ENCODE results near the gene HSD3B7. TPM values are rescaled to one million over a fixed set of nuclear protein-coding genes. Genes with fewer than 3 reads are reported as not detected.

The HSD3B7 gene
- total RNA-seq, 1 donor: 45.6 TPM

DNA sequence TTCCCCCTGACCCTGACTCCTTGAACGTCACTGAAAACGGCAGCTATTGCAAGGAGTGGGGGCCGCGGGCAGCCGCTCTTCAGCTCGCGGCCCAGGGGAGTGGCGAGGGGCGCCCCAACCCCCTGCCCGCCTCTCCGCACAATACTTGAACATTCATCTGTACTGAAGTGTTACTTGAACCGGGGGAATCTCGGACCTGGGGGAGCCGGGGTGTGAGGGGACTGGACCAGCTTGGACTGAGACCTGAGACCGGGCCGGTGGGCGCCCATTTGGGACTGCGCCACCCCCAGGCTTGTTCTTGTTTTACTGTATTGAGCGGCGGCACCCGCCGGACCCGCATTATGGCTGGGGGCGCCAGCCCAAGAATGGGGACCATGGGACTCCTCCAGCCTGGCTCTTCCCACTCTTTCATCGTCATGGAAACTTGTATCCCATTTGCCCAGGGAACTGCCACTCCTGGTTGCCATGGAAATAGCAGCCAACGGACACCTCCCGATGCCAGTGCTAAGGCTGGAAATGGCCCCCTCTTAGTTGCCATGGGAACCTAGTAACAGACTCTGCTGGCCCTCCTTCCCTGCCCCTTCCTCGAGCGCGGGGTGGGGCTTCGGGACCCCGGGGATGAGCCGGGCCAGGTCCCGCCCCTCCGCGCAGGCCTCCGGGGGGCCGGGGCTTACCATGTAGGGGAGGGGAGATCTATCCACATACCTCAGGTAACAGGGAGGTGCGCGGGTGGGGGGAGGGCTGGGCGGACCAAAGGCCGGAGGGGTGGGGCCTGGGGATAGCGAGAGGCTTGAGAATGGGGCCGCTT is 36.9 kb upstream of the HSD3B7 start:
- DNase-seq (ENCODE audit: insufficient read length, low spot score, missing footprints): peak; percentile 99
- Histone ChIP-seq H3K4me3 (ENCODE audit: insufficient read depth, low read length) (peak overlapping the region; percentile 86), H2AFZ (ENCODE audit: low read length) (no peak overlapping the region), H3K27me3 (ENCODE audit: insufficient read depth, low read length) (no peaks in the 10 kb centered on the region), H3K4me1 (ENCODE audit: insufficient read depth, low read length) (peaks cover 23% of the 10 kb centered on the region), H3K4me2 (ENCODE audit: insufficient read depth, low read length) (peak overlapping the region; percentile 92), H4K20me1 (ENCODE audit: insufficient read depth, low read length) (peaks cover 14% of the 10 kb centered on the region), H3K79me2 (ENCODE audit: insufficient read depth, low read length) (peaks cover 8% of the 10 kb centered on the region), H3K27ac (ENCODE audit: low read depth, low read length) (peak overlapping the region; percentile 27), H3K9me3 (ENCODE audit: low read depth, low read length) (no peaks in the 10 kb centered on the region), H3K36me3 (ENCODE audit: insufficient read depth, low read length) (peaks cover 16% of the 10 kb centered on the region)
- TF ChIP-seq, protein P1, sequence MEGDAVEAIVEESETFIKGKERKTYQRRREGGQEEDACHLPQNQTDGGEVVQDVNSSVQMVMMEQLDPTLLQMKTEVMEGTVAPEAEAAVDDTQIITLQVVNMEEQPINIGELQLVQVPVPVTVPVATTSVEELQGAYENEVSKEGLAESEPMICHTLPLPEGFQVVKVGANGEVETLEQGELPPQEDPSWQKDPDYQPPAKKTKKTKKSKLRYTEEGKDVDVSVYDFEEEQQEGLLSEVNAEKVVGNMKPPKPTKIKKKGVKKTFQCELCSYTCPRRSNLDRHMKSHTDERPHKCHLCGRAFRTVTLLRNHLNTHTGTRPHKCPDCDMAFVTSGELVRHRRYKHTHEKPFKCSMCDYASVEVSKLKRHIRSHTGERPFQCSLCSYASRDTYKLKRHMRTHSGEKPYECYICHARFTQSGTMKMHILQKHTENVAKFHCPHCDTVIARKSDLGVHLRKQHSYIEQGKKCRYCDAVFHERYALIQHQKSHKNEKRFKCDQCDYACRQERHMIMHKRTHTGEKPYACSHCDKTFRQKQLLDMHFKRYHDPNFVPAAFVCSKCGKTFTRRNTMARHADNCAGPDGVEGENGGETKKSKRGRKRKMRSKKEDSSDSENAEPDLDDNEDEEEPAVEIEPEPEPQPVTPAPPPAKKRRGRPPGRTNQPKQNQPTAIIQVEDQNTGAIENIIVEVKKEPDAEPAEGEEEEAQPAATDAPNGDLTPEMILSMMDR (IDR thresholded peaks at IDR 0.05; ENCODE audit: extremely low read depth, low read depth, low read length): no peak

DNA sequence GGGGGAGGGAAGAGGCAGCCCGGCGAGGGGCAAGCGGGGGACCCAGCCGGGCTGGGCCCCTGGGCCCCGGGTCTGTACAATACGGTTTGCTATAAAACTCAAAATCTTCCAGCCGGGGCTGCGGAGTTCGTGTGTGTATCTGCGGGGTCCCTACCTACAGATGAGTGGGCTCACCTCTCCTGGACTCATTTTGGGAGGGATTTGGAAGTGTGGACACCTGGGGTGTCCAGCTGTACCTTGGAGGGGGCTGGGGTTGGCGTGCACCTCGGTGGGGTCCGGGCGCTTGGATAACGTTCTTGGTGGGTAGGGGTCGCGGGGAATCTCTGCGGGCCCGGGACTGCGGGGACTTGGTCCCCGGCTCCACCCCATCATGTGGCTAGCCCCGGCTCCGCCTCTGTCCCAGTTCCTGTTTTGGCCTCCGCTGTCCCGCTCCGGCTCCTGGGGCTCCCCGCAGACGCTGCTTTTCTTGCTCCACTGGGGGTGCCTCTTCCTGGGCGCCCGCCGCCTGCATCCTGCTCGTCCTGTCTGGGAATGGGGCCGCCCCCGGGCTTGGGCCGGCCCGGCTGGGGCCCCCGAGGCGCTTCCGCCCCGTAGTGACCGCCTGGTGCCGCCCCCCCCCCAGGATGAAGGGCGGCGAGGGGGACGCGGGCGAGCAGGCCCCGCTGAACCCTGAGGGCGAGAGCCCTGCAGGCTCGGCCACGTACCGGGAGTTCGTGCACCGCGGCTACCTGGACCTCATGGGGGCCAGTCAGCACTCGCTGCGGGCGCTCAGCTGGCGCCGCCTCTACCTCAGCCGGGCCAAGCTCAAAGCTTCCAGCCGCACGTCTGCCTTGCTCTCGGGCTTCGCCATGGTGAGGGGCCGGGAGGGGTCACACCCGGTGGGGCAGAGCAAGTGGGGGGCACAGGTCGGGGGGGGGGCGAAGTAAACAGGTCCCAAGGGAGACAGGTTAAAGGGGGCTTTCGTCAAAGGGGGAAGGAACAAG is 36.0 kb upstream of the HSD3B7 start, which contains the start of gene ORAI3:
ORAI3 (plus strand) TSS at position 402 of the 983 bp plus-strand sequence; CDS start at position 624, 222 bp downstream.
- H4K20me1 ChIP-seq (ENCODE audit: insufficient read depth, low read length): peaks cover 19% of the 10 kb centered on the region
- H3K4me3 ChIP-seq (ENCODE audit: insufficient read depth, low read length): peak within 1 kb of the TSS; percentile 86
- peak within 1 kb of the TSS; percentile 65 for H3K27ac ChIP-seq (ENCODE audit: low read depth, low read length)
- TF ChIP-seq, protein P1 (IDR thresholded peaks at IDR 0.05; ENCODE audit: extremely low read depth, low read depth, low read length): no peak
- peak; percentile 88 for DNase-seq (ENCODE audit: insufficient read length, low spot score, missing footprints)
- peak within 1 kb of the TSS; percentile 27 for H2AFZ ChIP-seq (ENCODE audit: low read length)
- peaks cover 8% of the 10 kb centered on the region for H3K79me2 ChIP-seq (ENCODE audit: insufficient read depth, low read length)
- H3K4me1 ChIP-seq (ENCODE audit: insufficient read depth, low read length): peaks cover 23% of the 10 kb centered on the region
- H3K9me3 ChIP-seq (ENCODE audit: low read depth, low read length): no peaks in the 10 kb centered on the region
- H3K4me2 ChIP-seq (ENCODE audit: insufficient read depth, low read length): peak within 1 kb of the TSS; percentile 92
- peaks cover 10% of the 10 kb centered on the region for H3K36me3 ChIP-seq (ENCODE audit: insufficient read depth, low read length)
- no peaks in the 10 kb centered on the region for H3K27me3 ChIP-seq (ENCODE audit: insufficient read depth, low read length)

DNA sequence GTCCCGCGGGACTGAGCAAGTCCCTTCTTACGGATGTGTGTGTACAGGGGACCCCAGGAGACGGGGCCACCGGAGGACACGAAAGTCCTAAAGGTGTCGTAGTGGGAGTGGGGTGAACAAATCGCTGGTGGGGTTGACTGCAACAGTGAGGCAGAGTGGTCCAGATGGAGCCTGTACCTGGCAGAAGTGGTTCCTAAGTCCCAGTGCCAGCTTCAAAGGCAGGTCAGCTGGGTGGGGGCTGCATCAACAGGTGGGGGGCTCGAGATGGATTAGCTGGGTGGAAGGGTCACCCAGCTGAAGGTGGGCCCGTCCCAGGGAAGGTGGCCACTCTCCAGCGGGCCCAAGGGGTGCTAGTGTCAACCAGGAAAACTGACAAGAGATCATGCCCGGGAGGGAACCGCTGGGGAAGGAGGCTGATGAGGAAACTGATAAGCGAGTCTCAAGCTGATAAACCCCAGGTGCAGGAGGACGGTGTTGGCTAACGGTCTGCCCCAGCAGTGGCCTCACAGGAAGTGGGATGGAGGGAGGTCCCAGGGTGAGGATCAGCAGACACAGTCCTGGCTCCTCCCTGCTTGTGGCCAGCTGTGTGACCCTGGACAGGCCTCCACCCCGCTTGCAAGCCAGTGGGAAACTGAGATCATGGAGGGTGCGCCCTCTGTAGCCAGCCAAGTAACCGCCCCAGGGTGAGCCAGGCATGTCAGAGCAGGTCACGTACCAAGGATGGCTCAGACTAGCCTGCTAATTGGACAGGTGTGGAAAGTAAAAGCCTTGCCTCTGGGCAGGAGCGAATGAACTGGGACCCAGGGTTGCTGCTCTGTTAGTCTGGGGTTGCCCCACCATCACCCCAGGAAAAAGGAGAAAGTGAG is 35.1 kb upstream of the HSD3B7 start:
- Histone ChIP-seq H3K36me3 (ENCODE audit: insufficient read depth, low read length) (peaks cover 1% of the 10 kb centered on the region), H3K27ac (ENCODE audit: low read depth, low read length) (peak overlapping the region; percentile 65), H3K4me3 (ENCODE audit: insufficient read depth, low read length) (peak overlapping the region; percentile 86), H4K20me1 (ENCODE audit: insufficient read depth, low read length) (peaks cover 19% of the 10 kb centered on the region), H3K79me2 (ENCODE audit: insufficient read depth, low read length) (peaks cover 8% of the 10 kb centered on the region), H3K27me3 (ENCODE audit: insufficient read depth, low read length) (no peaks in the 10 kb centered on the region), H3K9me3 (ENCODE audit: low read depth, low read length) (no peaks in the 10 kb centered on the region), H3K4me2 (ENCODE audit: insufficient read depth, low read length) (peak overlapping the region; percentile 92), H2AFZ (ENCODE audit: low read length) (no peak overlapping the region), H3K4me1 (ENCODE audit: insufficient read depth, low read length) (peaks cover 23% of the 10 kb centered on the region)
- DNase-seq (ENCODE audit: insufficient read length, low spot score, missing footprints): peak; percentile 91
- TF ChIP-seq, protein P1 (IDR thresholded peaks at IDR 0.05; ENCODE audit: extremely low read depth, low read depth, low read length): no peak
